NCI-H2227 (cell line): ENCODE data around the gene GAGE1.
"Not testable (repeated sequence)": the region's sequence is repeated elsewhere in the genome, so short reads cannot be mapped to it uniquely, and the experiment has no call there.

Source experiments
- DNase-seq: peaks from one replicate; lab custom pipeline; 2025; ENCODE audit not compliant: unreplicated experiment; lab: John Stamatoyannopoulos, UW

The GAGE1 gene

GRCh38 chrX:49598720-49599119 is at the start of gene GAGE1:
Gene GAGE1, plus strand, starts transcription at chrX:49599020. Its CDS starts 1,155 bp downstream, at chrX:49600175.
- not testable (repeated sequence) for DNase-seq

DNA sequence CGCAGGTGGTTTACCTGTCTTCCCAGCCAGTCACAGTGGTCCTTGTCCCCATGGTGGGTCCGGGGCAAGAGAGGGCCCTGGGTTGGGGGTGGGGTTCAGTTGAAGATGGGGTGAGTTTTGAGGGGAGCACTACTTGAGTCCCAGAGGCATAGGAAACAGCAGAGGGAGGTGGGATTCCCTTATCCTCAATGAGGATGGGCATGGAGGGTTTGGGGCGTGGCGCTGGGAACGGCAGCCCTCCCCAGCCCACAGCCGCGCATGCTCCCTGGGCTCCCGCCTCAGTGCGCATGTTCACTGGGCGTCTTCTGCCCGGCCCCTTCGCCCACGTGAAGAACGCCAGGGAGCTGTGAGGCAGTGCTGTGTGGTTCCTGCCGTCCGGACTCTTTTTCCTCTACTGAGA is 47.8 kb upstream of the GAGE1 start, which contains the start of gene GAGE12E:
GAGE12E (plus strand) TSS at position 301 of the 400 bp plus-strand sequence. CDS start 1,155 bp downstream, outside the sequence.
- DNase-seq: not testable (repeated sequence)

DNA sequence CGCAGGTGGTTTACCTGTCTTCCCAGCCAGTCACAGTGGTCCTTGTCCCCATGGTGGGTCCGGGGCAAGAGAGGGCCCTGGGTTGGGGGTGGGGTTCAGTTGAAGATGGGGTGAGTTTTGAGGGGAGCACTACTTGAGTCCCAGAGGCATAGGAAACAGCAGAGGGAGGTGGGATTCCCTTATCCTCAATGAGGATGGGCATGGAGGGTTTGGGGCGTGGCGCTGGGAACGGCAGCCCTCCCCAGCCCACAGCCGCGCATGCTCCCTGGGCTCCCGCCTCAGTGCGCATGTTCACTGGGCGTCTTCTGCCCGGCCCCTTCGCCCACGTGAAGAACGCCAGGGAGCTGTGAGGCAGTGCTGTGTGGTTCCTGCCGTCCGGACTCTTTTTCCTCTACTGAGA is 38.3 kb upstream of the GAGE1 start, which contains the start of gene GAGE12F:
GAGE12F (plus strand) TSS at position 301 of the 400 bp plus-strand sequence. CDS start 1,155 bp downstream, outside the sequence.
- DNase-seq: not testable (repeated sequence)

- not testable (repeated sequence) for DNase-seq
Observed at GRCh38 chrX:49568728-49569127, 30.1 kb upstream of the GAGE1 start.

- not testable (repeated sequence) for DNase-seq
Observed at GRCh38 chrX:49569152-49569551, 29.7 kb upstream of the GAGE1 start.

GRCh38 chrX:49570100-49570499 is 28.7 kb upstream of the GAGE1 start, which contains the start of gene GAGE12G:
Gene GAGE12G, plus strand, starts transcription at chrX:49570400. Its CDS starts 1,155 bp downstream, at chrX:49571555.
- not testable (repeated sequence) for DNase-seq

GRCh38 chrX:49579649-49580048 is 19.2 kb upstream of the GAGE1 start, which contains the start of gene GAGE12H:
Gene GAGE12H, plus strand, starts transcription at chrX:49579949. Its CDS starts 1,155 bp downstream, at chrX:49581104.
- not testable (repeated sequence) for DNase-seq

DNA sequence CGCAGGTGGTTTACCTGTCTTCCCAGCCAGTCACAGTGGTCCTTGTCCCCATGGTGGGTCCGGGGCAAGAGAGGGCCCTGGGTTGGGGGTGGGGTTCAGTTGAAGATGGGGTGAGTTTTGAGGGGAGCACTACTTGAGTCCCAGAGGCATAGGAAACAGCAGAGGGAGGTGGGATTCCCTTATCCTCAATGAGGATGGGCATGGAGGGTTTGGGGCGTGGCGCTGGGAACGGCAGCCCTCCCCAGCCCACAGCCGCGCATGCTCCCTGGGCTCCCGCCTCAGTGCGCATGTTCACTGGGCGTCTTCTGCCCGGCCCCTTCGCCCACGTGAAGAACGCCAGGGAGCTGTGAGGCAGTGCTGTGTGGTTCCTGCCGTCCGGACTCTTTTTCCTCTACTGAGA is 9.6 kb upstream of the GAGE1 start, which contains the start of gene GAGE2A:
GAGE2A (plus strand) TSS at position 301 of the 400 bp plus-strand sequence. CDS start 1,155 bp downstream, outside the sequence.
- not testable (repeated sequence) for DNase-seq

GRCh38 chrX:49589769-49590478 is 8.9 kb upstream of the GAGE1 start:
- DNase-seq: not testable (repeated sequence)

DNA sequence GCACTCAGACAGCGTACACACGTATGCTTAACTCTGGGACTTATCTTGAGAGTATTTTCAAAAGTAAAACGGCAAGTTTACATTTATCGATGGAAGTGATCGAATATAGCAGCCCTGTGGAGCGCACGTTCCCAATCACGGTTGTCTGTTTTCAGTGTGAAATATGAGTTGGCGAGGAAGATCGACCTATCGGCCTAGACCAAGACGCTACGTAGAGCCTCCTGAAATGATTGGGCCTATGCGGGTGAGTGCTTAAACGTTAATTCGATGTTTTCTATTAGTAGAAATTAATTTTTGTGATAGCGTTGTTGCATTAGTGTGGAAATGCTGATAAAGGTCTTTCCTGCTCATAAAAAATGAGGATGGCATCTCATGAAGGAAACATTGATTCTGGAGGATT is 8.3 kb upstream of the GAGE1 start:
- DNase-seq: not testable (repeated sequence)

- DNase-seq: no peak
Observed at GRCh38 chrX:49610718-49611310, 12.0 kb downstream of the GAGE1 start.

DNA sequence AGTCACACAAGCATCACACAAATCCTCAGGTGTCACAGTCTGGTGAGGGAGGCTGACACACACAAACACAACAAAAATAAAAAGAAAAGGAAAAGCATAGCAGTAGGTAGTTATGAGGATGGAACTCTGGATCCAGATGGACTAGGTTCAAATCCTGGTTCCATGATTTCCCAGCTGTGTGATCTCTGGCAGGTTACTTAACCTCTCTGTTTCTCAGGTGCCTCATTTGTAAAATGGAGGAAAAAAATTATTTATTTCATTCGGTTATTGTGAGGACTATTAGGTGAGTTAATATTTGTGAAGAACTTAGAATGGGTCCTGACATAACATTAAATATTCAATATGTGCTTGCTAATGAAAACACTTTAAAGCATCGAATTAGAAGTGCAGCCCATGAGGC is 19.8 kb downstream of the GAGE1 start:
- DNase-seq: no peak

DNA sequence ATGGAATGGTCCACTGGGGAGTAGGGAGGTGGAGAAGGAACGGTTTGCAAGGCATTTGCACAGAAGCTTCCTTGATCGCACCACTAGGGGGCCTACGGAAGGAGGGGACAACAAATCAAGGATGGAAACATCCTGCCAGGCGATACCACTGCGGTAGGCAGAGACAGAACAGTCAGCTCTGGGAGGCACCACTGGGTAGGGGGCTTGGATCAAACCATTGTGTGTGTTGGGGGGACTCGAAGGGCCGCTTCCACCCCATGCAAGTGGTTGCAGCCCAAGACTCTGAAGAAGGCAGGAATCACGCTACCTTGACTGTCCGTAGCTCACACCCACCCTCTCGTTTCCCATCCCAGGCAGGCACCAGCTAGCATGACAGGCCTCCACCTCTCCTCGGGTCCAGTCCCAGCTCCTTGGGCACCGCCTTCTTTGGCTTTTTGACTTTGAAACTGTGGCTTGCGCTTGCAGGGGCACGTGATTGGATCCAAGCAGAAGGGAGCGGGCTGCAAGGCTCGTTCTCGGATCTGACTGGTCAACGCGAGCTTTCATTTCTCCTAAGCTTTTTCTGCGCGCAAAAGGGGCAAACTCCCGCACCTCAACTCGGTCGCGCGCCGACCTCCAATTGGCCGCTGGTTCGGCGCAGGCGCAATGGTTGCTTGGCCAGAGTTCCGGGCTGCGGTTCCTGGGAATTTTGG is 28.4 kb downstream of the GAGE1 start:
- DNase-seq: peak; percentile 17

DNA sequence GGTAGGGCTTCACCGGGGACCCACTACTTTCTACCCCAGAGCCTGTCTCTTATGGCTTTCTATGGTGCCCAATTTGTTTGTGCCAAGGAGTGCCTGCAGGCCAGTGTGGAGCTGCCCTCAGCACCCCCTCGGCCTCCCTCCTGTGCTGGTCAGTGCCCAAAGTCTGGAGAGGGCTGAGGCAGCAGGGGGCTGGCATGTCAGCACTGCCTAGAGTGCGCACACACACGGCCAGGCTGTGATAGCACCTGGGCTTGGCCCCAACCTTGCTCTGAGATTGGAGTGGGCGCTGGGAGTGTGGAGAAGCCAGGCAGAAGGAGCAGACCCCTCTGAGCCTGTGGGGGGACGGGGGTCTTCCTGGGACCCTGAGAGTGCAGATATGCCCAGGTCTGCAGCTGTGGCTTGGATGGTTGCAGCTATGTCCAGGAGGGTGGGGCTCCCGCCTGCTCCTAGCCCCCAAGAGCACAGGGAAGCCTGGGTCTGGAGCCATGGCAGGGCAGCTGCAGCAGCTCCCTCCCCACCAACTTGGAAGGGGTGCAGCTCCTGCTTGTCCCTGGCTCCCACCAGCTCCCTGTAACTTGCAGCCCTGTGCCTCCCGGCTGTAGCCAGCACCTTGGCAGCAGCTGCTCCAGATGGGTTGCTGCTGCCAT is 46.3 kb downstream of the GAGE1 start:
- DNase-seq: no peak

GRCh38 chrX:49656533-49656932 is 57.7 kb downstream of the GAGE1 start:
- DNase-seq: no peak
